GM19455 (cell line): ENCODE data around the gene MAP2K3.
A peak's percentile ranks its signal among the peaks of the same experiment; 100 is the strongest.

Source experiments
- ATAC-seq: cut with Tn5 transposase; IDR thresholded peaks from one replicate; pipeline ENCODE4 v1.9.1; 2021; ENCODE audit not compliant: unreplicated experiment

MAP2K3 gene

DNA sequence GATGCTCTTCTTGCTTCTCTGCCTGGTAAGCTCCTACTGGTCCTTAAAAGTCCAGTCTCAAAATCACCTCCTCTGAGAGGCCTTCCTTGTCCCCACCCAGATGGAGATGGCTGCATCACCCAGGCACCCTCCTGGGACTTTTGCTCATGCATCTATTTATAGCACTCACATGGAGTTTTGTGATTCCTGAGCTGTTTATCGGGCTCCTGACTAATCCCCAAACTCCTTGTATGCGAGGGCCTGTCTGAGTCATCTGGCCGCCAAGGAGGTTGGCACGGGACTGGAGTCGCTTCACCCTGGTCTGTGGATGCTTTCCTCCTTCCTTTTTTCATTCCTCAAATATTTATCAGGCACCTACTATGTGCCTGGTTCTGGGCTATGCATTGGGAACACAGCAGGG, 2.3 kb upstream of the MAP2K3 start:
- ATAC-seq = no peak

- ATAC-seq = no peak
Observed at GRCh38 chr17:21282850-21283249, 1.7 kb upstream of the MAP2K3 start.

DNA sequence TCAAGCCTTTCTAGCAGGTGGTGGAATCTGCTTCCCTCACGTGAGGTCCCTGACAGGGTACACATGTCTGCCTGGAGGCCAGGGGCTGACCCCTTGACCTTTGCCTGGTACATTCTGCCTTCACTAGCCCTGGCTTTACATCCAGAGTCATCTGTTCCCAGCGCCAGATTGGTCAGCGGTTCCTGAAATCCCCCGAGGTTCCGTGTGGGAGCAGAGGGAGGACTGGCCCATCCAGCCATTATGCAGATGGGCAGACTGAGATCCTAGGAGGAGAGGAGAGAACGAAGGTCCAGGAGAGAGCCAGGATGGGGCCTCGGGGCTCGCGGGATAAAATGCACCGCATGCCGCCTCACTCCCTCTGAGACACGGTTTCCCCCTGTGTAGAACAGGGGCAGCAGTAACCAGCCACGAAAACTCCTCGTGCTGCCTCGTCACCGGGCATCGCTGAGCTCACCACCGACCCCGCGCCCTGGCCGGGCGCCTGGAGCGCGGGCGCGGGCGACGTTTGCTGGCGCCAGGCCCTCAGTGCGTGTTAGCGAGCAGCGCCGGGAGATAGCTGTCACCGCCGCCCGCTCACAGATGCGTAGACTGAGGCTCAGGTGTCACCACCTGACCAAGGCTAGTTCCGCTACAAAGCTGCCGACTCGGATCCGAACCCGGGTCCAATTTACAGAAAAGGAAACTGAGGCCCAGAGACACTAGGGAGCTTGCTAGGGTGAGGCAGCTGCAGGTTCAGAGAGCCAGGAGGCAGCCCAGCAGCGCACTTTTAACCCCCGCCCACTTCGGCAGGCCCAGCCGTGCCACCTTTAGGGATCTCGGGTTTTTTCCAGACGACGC, 811 bp upstream of the MAP2K3 start:
- ATAC-seq = peak; percentile 10

DNA sequence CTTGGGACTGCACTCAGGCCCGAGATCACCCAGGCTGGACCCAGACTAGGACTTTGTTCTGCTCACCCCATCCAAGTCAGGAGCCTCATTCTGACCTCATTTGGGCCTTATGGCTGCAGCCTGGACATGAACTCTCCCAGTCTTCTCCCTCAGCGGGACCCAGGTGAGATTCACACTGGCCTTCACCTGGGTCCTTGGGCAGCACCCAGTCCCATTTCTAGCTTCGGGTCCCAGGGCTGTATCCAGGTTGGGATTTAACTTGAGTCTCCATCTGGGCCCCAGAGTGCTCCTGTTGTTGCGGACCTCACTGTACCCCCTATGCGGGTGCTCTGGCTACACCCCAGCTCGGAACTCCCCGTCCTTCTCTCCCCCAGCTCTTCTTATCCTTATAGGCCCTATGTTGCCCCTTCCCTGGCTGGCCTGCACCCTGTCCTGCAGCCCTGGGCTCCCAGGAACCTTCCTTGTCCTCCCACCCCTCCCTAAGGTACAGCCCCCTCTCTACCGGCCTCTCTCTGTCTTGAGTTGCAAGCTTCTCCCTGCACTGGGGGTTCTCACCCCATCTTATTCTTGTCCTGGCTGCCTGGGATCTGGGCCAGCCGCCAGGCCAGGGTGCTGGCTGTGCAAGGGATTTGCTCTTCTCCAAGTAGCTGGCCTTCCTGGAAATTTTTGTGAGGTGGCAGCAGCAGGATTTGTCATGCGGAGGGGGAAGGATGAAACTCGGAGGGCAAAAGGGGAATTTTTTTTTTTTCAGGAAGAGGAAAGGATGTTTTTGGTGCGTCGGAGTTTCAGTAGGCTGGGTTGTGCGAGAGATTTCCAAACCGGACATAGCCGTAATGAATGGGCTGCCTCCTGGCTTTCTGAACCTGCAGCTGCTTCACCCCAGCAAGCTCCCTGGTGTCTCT, 904 bp downstream of the MAP2K3 start:
- no peak for ATAC-seq

GRCh38 chr17:21286066-21286770, 1.7 kb downstream of the MAP2K3 start:
- ATAC-seq = no peak

- ATAC-seq = no peak
Observed at GRCh38 chr17:21286909-21287702, 2.6 kb downstream of the MAP2K3 start.

- peak; percentile 25 for ATAC-seq
Observed at GRCh38 chr17:21287703-21288449, 3.4 kb downstream of the MAP2K3 start.

DNA sequence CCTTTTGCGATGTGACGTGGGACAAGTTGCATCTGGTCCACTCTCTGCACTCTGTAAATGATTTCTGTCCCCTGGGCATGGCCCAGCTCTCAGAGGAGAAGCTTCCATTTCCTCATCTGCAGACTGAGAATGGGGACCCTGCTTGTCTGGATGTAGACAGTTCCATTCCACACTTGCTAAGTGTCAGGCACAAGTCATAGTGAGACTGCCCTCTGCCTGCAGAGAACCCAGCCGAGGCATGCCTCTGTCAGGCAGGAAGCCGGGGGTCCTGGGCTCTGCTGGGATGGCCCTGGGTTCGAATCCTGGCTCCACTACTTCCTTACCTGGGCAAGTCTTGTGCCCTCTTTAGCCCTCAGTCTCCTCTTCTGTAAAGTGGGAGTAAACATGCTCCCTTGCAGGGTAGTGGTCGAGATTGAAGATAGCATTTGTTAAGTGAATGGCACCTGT, 4.1 kb downstream of the MAP2K3 start:
- no peak for ATAC-seq

DNA sequence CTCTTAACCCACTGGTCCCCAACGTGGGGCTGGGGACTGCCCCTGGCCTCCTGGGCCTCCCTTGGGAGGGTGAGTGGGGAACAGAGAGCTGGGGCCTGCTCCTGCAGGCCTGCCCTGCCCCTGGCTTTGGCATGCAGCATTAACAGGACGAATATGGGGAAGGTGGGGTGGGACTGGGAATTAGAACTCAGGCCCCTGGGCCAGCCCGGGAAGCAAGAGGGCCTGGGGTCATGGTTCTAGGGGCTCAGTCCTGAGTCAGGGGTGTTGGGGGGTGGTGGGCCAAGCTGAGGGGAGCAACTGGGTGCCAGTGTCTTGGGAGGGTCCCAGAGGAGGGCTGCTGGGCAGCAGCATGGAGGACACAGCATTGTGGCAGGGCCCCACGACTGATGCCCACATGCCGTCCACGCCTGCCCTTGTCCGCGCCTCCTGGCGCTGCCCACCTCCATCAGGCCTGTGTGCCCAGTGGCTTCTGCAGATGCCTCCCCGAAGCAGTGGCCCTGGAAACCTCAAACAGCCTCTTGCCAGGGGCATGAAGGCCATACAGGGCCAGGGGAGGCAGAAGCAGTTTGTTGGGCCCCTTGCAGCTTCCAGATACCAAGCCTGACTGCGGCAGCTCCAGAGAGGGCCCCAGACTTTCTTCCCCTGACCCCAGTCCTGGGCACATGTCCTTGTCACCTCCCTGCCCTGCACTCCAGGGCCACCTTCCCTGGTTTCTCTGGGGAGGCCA, 4.8 kb downstream of the MAP2K3 start:
- no peak for ATAC-seq

GRCh38 chr17:21289902-21290571, 5.5 kb downstream of the MAP2K3 start:
- no peak for ATAC-seq

DNA sequence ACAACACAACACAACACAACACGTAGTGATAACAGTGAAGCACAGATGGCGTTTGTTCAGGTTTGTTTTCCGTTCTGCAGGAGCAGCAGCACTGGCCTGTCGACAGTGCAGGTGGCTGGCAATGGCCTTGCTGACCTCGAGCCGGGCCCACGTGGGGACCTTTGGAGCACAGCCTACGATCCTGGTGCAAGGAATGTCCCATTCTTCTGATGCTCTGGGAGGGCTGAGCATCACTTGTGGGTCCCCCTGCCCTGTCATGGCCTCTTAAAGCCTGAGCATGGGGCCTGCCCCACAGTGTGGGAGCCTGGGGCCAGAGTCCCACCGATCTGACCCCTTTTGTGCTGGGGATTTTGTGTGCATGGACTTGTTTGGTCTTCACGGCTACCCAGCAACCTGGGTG, 6.8 kb downstream of the MAP2K3 start:
- ATAC-seq = no peak

- no peak for ATAC-seq
Observed at GRCh38 chr17:21291862-21292261, 7.4 kb downstream of the MAP2K3 start.

DNA sequence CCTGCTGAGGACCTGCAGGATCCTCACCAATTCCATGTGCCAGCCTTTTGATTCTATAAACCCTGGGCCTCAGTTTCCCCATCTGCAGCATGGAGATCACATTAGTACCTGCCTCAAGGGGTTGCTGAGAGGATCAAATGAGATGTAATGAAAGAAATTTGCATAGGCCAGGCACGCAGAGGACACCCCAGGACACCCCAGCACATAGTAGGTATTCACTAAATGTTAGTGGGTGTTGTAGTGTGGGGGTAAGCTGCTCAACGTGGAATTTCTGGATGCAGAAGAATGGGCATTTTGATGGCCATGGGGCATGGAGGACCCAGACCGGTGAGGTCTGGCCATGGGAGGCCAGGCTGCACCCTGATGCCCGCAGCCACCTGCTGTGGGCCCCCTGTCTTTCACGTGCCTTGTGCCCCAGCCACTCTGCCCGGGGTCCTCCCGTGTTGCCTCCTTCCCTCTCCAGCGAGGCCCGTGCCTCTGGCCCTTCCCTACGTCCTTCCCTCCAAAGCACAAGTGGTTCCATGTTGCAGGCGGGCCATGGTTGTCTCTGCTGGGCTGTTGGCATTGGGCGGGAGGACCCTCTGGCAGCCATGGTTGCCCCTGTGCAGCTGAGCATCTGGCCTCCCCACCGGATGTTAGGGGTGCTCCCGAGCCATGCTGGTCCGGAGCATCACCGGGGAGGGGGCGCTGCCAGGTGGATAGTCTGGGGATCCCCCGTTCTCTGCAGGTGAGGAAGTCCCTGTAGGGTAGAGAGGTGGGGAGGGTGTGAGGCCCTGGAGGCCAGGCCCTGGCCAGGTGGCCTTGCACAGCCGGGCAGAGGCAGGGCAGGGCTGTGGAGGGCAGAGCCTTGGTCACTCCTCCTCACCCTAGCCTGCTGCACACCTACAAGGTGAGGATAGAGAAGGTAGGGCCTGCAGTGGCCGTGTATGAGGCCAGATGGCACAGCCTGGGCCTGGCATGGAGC, 8.6 kb downstream of the MAP2K3 start:
- no peak for ATAC-seq

DNA sequence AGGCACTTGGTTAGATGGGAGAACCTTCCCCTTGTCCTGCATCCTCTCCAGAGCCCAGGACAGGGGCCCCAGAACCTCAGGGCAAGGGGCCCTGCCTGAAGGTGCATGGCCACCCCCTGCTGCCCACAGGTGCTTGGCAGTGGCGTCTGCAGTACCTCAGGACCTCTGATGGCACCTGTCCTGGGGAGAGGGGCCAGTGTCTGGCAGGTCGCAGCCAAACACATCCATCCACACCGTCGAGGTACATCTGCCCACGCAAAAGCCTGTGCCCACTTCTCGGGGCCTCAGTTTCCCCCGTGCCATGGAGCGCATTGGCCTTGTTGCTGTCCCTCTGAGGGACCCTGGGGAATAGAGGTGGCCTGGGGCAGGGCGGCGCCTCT, 9.3 kb downstream of the MAP2K3 start:
- ATAC-seq = no peak

DNA sequence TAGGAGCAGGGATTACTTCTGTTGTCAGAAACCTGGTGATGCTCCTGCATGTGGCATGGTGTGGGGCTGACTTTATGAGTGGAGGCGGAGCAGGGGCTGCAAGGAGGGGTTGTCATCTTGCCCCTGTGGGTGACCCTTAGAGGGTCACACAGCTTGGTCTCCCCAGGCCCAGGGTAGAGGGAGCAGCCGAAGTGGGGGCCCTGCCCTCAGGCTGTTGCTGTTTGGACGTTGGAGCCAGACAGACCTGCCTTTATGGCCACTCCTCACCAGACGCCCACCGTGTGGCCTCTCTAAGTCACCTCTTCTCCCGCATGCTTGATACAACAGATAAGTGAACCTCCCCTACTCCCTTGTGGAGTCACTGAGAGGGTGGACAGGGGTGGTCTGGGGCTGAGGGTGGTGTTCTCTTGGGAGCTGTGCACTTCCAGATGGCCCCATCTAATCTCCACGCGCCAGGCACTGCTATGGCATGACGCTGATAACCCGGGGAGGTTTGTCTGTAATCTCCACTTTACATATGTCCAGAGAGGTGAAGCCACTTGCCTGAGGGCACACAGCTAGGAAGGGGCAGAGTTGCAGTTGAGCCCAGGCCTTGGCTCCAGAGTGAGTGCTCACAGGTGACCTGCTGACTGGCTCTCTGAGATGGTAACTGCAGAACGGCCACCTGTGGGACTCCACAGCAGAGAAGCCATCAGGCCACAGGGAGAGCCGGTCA, 10.0 kb downstream of the MAP2K3 start:
- no peak for ATAC-seq

DNA sequence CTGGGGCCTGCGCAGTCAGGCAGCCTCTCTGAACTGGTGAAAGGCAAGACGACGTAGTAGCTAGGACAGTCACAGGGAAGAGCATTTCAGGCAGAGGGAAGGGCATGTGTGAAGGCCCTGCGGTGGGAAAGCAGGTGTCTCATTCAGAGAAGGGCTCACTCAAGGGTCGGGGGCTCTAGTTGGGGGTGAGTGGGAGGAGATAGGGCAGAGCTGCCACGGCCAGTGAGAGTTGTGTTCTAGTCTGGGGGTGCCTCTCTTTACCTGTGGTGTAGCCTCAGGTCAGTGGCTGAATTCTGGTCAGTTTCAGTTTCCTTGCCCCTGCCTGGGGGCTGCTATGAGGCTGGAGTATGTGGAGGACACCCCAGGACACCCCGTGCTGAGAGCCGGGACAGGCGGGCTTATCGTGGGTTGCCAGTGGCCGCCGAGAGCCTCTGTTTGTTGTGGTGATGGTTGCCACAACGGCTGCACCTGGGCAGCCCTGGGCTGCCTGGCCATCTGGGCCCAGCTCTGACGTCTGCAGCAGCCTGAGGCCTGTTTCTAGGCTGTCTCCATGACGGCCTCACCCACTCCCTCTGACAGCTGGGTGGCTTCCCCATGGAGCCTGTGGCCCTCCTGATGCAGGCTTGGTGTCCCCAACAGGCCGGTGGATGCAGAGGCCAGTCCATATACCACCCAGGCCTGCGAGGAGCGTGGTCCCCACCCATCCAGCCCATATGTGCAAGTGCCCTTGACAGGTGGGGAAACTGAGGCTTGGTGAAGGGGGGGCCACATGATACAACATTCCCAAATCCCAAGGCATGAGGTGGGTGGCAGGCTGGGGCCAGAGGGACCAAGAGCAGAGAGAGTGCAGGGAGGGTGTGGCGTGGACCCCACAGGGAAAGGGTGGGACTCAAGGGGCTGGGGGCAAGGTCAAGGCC, 10.8 kb downstream of the MAP2K3 start:
- ATAC-seq = no peak
